NCI-H748 treated with DMSO at 0.1 percent for 48 hours (cell line): ENCODE data around the gene ZFAND3.
"Not testable (repeated sequence)": the region's sequence is repeated elsewhere in the genome, so short reads cannot be mapped to it uniquely, and the experiment has no call there.

Experiments
- DNase-seq: peaks from one replicate; lab custom pipeline; 2025; lab: John Stamatoyannopoulos, UW

ZFAND3 gene

GRCh38 chr6:38091613-38092012 is 272.1 kb downstream of the ZFAND3 start:
- DNase-seq = no peak

GRCh38 chr6:38092465-38092864 is 272.9 kb downstream of the ZFAND3 start:
- no peak for DNase-seq

DNA sequence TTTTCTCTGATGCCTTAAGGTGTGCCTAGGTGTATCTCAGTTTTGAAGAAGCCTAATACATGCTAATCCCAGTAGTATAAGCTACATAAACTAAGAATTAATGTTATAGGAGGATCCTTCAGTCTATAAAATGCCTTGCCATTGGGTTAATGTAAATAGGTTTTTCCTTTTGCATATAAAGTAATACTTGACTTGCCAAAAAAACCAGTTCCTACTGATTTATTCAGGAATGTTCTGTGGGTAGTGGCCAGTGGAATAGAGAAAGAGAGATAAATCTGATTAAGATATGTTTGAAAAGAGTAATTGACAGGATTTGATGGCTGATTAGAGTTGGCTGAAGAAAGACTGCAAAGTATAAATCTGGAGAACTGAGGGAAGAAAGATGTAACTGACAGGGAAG is 273.4 kb downstream of the ZFAND3 start:
- no peak for DNase-seq

DNA sequence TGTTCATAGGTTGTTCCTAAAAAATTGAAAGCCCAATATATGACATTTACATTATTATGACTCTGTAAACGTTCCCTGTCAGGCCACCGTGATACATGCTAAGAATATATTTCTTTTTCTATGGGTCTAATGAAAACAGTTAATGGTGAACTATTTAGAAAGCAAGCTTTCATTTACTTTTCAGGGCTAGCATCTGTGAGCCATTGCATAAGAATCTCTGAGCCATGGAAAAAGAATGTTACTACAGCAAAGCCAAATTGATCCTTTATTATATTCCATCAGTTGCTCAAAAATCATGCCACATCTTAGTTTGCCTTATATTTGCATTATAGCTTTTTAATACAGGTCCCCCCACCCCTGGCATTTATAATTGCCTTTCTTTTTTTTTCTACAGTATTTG is 275.5 kb downstream of the ZFAND3 start:
- DNase-seq = no peak

DNA sequence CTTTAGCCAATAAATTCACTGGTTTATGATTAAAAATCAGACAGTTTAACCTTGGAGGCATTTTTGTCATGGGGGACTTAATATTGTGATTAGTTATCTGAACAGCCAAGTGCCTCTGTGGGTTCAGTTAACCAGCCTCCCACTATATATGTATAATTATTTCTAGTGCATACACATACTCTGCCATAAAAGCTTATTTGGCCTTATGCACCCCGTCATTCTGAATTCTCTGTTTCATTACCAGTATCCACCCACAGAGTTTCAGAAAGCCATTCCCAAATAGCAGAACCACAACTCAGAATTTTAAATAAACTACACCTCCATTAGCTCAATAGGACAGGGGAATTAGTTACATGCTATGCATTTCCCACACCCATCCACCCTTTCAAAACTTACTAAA is 279.7 kb downstream of the ZFAND3 start:
- DNase-seq = no peak

DNA sequence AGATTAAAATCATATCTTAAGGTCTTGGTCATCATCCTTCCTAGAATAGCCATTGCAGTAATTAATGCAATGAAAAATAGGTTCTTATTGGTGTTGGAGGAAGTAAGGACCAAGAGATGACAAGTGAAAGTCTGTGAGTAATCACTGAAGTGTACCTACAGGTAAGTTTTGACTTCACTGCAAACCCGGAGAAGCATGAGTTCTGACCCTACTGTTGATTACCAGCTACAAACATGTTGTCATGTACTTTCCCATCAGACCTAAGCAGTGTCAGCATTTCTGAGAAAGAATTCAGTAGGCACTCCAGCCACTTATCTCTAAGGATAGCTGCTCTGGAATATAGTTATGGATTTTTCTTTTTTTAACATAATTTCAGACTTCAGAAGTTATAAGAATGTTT is 280.9 kb downstream of the ZFAND3 start:
- DNase-seq = no peak

DNA sequence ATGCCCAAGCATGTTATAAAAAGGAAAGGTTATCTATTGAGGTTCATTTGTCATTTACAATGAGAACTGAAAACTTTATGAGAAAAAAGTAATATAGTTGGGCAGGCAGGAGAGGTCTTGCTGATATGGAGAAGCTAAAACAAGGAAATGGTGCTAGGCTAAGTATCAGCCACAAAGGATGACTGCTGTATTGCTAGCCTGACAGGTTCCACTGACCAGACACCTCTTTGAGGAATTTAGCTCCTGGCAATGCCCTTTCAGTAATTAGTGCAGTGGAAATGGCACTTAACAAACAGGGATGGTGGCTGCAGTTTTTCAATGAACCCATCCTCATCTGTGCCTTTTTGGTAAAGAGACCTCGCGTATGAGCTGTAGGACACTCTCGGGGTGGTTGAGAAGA is 284.4 kb downstream of the ZFAND3 start:
- DNase-seq = no peak

DNA sequence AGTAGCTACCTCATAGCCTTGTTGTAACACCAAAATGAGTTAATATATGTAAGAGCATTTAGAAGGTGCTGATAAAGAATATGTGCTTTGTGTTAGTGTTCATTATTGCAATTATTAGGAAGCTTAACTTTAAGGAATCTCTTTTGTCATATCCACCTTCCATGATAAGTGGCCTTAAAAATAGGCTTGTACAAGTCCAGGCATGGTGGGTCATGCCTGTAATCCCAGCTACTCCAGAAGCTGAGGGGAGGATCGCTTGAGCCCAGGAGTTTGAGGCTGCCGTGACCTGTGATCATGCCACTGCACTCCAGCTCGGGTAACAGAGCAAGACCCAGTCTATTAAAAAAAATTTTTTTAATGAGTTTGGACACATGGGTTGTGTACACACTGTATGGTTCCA is 285.5 kb downstream of the ZFAND3 start:
- no peak for DNase-seq

GRCh38 chr6:38107073-38107472 is 287.5 kb downstream of the ZFAND3 start:
- no peak for DNase-seq

DNA sequence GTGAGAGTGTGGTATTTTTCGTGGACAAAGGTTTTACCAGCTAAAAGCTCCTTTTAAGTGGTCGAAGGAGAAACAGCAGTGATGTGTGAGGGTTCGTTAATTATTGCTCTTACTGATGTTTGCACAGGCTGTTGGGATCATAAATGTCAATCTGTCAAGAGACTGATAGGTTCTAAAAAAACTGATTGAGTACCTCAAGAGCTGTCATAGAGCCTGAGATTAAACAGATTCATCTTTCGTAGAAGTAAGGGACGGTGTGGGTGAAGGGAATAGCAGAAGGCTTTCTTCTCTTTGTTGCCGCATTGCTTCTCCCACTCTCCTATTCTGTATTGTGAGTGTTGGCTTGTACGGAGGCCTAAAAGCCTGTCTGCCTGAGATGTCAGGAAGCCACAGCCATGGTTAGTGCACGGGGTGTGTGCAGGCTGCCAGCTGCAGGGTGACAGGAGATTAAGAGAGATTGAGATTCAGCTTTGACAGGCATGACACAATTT is 291.0 kb downstream of the ZFAND3 start:
- DNase-seq = peak; percentile 96

DNA sequence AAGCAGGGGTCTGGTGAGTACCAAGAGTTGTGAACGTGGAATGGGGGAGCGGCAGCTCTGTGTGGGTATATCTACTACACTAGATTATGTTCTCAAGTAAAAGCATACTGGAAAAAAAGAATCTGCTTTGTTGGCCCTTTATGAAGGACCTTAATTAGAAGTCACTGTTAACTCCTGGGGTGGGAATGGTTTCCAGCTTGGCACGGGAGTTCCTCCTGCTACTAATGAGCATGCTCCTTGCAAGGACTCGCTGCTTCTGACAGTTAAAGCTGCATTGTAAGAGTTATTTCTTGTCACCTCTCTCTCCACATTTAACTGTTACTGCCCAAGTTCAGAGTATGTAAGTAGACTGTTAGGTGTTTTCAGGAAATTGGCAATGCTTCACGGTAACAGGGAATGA is 292.7 kb downstream of the ZFAND3 start:
- DNase-seq = no peak

- peak; percentile 76 for DNase-seq
Observed at GRCh38 chr6:38113825-38114576, 294.5 kb downstream of the ZFAND3 start.

- no peak for DNase-seq
Observed at GRCh38 chr6:38114976-38115625, 295.6 kb downstream of the ZFAND3 start.

GRCh38 chr6:38115626-38116008 is 296.1 kb downstream of the ZFAND3 start:
- DNase-seq = no peak

DNA sequence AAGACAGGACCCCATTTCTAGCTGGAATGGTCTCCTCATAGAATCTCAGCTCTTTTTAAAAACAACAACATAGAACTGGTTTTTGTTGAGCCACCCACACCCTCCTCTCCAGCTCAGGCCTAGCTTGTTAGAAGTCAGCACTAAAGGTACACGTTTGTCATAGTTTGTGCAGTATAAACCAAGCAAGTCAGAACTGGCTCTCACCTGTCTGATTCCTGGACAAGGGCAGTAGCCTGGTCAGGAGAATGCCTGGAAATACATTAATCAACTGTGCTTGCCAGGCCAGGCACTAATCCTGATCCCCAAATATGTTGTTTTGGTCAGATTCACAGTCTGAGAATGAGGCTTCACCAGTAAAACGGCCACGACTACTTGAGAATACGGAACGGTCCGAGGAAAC is 296.7 kb downstream of the ZFAND3 start:
- DNase-seq = no peak

- DNase-seq = no peak
Observed at GRCh38 chr6:38117281-38117680, 297.8 kb downstream of the ZFAND3 start.

GRCh38 chr6:38118791-38119365 is 299.4 kb downstream of the ZFAND3 start:
- no peak for DNase-seq

DNA sequence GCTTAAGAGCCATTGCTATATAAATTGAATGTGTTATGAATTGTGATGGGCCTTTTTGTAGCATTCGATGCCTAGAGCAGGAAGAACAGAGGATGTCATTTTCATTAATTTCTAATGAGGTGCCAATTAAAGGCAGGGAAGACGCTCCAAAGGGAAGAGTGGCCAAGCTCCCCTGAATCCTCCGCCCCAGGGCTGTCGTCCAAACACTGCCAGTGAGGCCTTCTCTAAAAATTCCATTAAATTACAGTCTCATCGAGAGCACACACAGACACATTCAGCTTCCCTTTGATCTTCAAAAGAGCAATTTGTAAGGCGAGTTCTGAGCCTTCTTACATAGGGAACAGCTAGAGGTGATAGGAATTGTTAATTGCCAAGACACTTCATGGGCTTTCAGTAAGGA is 300.0 kb downstream of the ZFAND3 start:
- DNase-seq = no peak

GRCh38 chr6:38124224-38124926 is 304.8 kb downstream of the ZFAND3 start:
- DNase-seq = not testable (repeated sequence)

DNA sequence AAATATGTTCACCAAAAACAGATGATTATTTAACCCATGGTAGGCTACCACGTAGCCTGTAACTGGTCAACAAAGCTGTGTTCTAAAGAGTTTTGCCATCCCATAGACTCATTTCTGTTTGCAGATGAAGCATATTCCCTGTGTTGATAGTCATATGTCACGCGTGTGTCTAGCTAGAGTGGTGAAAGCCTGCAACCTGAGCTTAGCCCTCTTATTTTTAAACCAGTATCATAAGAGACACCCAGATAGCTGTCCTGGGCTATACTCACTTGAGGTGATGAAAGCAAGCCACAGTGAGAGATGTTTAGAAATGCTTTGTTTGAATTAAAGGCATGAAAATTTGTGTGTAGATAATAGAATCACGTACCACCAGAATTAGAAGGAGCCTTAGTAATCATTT is 307.8 kb downstream of the ZFAND3 start:
- no peak for DNase-seq

- no peak for DNase-seq
Observed at GRCh38 chr6:38131527-38131965, 312.0 kb downstream of the ZFAND3 start.

DNA sequence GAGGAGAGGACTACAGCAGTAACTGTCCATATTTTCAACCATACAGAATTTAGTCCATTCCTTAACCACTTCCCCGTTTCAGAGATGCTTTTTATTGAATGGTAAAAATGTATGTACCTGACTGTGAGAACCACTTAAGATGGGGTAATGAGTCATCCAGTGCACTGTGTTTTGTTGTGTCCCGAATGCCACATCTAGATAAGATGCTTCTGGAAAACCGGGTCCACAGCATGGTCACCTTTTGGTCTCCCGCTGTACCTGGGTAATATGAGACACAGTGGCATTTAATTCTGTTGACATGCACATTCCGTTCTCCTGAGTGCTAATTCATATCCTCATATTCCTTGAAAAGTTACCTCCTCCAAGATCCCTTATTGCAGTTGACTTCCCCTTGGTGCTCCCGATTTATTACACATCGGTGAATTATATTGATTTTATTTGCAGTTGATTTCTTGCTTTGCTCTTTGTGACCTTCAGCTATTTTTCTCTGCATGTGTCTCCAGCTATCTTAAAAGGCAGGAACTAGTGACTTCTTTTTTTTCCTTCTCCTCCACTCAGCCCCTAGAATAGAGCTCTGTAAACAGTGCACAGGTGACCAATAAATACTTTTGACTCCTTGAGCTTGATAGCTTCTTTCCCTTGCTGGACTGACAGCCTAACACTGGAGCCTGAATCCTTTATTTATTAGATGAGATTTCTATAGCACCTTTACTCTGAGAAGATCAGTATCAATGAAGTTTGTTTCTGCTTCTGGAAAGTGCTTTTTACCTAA is 314.6 kb downstream of the ZFAND3 start:
- DNase-seq = no peak
